ENCODE data around the gene PPFIBP2.

The PPFIBP2 gene

GRCh38 chr11:7520011-7520942, 6.5 kb downstream of the PPFIBP2 start (continued):
- no peak for TF ChIP-seq ZNF423 (tag by site-specific recombination; IDR thresholded peaks at IDR 0.05)
- no peak for TF ChIP-seq ZBTB6 (tag by site-specific recombination; IDR thresholded peaks at IDR 0.05)
- no peak for TF ChIP-seq ZNF704 (tag by site-specific recombination; IDR thresholded peaks at IDR 0.05)

GRCh38 chr11:7520981-7521487, 7.2 kb downstream of the PPFIBP2 start:
- Histone ChIP-seq H3K4me1 (ENCODE audit: control insufficient read depth, insufficient read depth, low read length) (no peaks in the 10 kb centered on the region), H3K9me3 (ENCODE audit: control insufficient read depth, insufficient read depth, low read depth, low read length) (no peaks in the 10 kb centered on the region), H3K36me3 (ENCODE audit: control insufficient read depth in 2 of 2, insufficient read depth in 1 of 2, low read length in 2 of 2) (no peaks in the 10 kb centered on the region), H3K27ac (ENCODE audit: extremely low read depth, low read depth, low read length) (no peak overlapping the region), H3K4me3 (ENCODE audit: low read depth, low read length) (no peak overlapping the region)
- POLR2A ChIA-PET: no interaction called here
- CTCF ChIA-PET: interaction anchor here (0.6 to 2.0 kb wide), 4 partner anchors 9 to 783 kb away, joined by 3 to 8 read pairs (median 4); no protein-coding TSS in a partner anchor
- TF ChIP-seq TCF7L2 (IDR thresholded peaks at IDR 0.05; ENCODE audit: borderline replicate concordance, low read depth, low read length) (no peak), TRIM28 (IDR thresholded peaks at IDR 0.05; ENCODE audit: borderline replicate concordance, low read length) (no peak), ZNF621 (tag by site-specific recombination; IDR thresholded peaks at IDR 0.05) (no peak), ZBTB1 (tag by site-specific recombination; IDR thresholded peaks at IDR 0.05) (no peak), PRDM6 (tag by site-specific recombination; IDR thresholded peaks at IDR 0.05) (no peak), KLF16 (tag by site-specific recombination; IDR thresholded peaks at IDR 0.05) (no peak), GFI1B (tag by site-specific recombination; IDR thresholded peaks at IDR 0.05) (no peak), ZNF658 (tag by site-specific recombination; IDR thresholded peaks at IDR 0.05) (no peak), ZBTB10 (tag by site-specific recombination; IDR thresholded peaks at IDR 0.05) (no peak), ZNF580 (tag by site-specific recombination; IDR thresholded peaks at IDR 0.05) (no peak), WT1 (tag by site-specific recombination; IDR thresholded peaks at IDR 0.05) (no peak), ZSCAN16 (tag by site-specific recombination; IDR thresholded peaks at IDR 0.05) (no peak), PRDM2 (tag by site-specific recombination; IDR thresholded peaks at IDR 0.05; ENCODE audit: borderline replicate concordance) (no peak)

Data from HEK293 (cell line).